GM15510 (cell line): Measurements from ENCODE around the gene RPS19.

Experiments
- POLR2A ChIP-seq: IDR thresholded peaks from 3 replicates; pipeline ENCODE4 v1.6.1; 2011; ENCODE audit warnings: borderline replicate concordance; ENCODE audit not compliant: insufficient read length; ENCODE audit errors: extremely low read depth

The RPS19 gene

DNA sequence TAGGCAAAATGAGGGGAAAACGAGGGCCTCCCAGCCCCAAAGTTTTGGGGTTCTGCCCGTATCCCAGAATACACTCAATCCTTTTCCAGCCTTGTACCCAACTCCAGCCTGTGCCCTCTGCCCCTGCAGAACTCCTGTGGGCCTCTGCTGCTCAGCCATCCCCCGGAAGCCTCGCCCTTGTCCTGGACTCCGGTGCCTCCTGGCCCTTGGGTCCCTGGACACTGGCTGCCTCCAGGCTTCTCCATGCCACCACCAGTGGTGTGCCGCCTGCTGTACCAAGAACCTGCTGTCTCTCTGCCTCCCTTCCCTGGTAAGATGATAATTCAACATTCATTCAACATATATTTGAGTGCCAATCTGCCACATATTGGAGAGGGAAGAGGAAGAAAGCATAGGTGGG, 11.4 kb upstream of the RPS19 start:
- TF ChIP-seq POLR2A: no peak

DNA sequence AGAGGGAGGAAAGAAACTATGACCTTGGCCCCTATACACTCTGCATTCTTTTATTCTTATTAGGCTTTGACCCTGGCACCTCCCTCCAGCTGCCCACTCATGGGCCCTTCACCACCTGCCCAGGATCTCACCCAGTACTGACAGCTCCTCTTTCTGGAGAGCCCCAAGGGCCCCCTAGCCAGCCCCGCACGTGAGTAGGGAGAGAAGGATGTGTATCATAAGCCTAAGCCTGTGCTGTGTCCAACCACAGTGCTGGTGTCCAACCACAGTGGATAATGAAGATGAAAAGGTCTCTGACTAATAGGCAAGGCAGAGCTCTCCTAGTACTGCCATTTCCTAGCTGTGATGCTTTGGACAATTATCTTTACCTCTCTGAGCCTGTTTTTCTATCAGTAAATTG, 11.0 kb upstream of the RPS19 start:
- TF ChIP-seq POLR2A: no peak

DNA sequence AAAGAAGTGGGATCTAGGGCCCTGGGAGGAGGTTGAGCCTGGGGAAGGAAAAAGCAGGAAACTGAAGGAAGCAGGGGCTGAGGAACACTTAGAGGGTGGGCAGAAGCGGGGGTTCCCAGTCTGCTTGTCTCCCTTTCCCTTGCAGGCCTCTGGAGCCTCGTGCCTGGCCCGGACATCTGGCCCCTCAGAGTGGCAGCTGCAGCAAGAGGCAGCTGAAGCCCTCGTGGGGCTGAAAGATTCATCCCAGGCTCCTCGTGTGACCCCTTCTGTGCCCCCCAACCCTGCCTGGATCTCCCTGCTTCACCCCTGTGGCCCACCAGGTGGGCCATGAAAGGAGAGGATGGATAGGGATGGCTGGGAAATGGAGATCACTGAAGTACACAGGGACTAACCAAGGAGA, 9.7 kb upstream of the RPS19 start:
- no peak for TF ChIP-seq POLR2A

DNA sequence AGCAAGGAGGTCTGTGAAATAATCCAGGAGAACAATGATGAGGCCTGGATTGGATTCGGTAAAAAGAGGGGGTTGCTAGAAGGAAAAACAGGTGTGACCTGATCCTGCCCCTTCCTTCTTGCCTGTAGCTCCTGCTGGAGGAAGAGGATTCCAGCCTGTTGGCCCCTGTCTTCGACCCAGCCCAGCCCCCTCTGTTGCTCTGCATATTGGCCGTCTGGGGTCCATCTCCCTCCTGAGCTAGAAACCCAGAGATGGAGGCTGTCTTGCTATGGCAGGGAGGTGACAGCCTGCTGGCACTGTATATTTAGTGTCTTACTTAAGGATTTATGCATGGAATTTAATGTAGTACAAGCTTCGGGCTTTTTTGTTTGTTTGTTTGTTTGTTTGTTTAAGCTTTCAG, 8.6 kb upstream of the RPS19 start:
- no peak for TF ChIP-seq POLR2A

DNA sequence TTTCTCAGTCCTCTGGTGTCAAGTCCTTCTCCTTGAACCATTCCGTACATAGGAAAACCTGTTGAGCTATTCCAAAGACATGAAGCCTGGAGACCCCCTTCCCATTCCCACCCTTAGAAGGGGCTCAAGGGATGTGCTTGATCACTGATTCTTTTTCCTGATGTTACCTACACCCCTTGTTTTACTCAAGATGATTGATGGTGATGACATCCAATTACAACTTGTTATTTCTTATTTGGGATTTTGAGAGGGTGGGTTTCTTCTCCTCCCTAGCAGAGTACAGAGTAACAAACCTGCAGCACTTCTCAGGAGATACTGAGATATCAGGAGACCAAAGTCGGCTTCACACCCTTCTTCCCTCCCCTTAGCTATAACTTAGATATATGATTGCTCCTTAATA, 6.7 kb upstream of the RPS19 start:
- TF ChIP-seq POLR2A: no peak

DNA sequence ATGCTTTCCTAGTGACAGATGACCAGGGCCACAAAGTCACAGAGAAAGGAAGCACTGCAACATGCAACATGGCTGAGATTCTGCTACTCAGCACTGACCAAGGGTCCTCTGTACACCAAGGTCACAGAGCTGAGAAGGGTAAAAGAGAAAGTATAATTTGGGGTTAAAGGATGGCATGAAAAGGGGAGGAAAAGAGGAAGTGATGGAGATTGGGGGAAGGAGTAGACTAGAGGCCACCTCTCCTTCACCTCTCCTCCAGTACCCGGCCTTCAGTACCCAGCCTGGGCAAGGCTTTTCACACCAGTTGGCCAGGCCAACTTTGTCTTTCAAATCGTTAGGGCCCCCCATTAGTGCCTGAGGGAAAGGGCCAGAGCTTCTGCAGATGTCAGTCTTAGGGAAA, 6.3 kb upstream of the RPS19 start:
- TF ChIP-seq POLR2A: no peak

DNA sequence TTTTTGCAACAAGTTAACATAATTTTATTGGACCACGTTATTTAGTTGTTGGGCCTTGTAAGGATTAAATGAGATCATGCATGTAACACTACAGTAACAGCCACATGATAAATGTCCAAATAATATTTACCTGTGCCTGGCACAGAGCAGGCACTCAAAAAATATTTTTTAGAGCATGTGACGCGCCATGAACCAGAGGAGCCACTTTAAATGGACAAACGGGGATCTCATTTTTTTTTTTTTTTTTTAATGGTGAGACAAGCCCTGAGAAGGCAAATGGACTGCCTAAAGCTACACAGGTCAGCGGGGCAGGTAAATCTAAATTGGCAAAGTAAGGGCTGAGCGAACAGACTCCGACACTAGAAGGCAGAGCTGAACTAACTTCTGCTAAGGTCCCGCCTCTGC, 840 bp upstream of the RPS19 start:
- no peak for TF ChIP-seq POLR2A

DNA sequence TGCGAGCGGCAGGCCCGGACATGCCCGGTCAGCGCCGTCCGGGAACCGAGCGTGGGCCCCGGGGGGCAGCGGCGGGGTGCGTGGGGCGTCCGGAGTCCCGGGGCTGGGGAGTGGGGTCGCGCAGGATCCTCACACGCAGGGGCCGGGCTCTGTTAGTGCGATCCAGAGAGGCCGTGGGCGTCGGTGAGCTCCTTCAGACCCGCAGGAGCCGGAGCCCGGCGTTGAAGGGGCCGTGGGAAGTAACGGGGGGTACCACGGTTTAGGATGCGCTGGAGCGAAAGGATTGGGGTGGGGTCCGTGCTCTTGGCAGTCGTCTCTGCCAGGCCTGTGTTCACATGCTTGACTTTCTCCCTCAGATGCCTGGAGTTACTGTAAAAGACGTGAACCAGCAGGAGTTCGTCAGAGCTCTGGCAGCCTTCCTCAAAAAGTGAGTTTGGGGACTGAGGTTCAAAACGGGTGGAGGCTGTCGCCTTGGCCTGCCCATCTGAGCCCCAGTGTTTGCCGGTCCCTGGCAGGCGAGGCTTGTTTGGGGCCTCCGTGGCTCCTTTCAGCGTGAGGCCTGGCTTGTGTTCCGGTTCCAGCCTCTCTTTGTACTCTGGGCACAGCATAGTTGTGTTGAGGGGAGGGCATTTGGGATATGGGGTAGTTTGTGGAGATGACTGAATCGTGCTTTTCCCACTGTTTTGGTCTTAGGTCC, 512 bp downstream of the RPS19 start:
- TF ChIP-seq POLR2A: no peak

DNA sequence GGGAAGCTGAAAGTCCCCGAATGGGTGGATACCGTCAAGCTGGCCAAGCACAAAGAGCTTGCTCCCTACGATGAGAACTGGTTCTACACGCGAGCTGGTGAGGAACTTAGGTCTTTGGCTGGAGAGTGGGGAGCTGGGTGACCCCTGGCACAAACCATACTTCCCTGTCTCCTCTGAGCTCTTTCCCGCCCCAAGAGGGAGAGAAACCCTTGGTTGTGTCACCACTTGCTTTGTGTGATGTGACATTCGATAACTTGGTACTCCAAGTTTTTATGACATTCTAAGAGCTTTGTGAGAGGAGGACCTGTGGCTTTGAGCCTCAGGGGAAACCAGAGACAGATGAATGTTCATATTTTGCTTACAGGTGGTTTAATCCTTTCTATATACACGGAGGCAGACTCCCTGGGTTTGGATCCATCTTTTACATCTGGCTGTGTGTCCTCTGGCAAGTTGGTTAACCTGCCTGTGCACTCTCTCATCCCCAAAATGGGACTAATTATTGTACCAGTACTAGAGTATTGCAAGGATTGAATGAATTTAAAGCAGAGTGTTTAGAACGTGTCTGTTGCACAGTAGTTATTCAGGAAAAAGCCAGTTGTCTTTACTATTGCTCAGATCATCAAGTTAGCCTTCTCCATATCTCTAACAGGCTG, 1.2 kb downstream of the RPS19 start:
- no peak for TF ChIP-seq POLR2A

DNA sequence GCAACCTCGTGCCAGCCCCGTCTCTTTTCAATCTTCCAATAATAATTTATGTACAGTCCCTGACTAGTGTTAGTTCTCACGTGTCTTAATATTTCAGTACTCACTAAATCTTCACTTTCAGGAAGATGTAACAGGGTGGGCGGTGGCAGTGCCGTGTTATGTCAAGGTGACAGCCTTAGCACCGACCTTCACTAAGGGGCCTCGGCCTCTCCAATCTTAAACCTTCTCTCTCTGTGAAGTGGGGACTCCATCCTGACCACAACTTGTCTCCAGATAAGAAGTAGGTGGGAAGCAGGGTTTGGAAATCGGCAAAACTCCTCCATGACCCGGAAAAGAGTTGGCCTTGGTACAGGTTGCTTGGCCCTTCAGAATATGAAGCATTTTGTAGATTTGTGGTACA, 1.8 kb downstream of the RPS19 start:
- no peak for TF ChIP-seq POLR2A

DNA sequence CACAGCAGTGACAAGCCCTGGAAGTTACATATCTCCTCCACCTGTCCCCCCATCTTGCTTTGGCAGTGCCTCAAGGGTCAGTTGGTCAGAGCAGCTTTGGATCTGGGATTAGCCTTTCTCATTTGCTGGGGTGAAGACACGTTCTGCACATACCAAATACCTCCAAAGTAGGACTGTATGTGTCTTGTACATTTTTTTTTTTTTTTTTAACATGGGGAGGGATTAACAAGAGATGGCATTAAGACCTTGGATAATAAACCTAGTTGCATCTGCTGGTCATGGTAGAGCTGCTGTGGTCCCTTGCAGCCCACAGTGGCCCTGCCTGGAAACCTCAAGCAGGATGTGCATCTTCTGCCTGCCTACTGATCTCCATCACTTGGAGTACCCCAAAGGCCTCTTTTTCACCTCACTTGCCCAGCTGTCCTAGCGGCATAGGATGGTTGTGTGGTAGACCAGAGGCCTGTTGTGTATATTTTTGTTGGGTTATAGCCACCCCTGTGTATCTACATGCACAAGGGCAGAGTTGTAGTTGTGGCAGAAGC, 2.5 kb downstream of the RPS19 start:
- no peak for TF ChIP-seq POLR2A

DNA sequence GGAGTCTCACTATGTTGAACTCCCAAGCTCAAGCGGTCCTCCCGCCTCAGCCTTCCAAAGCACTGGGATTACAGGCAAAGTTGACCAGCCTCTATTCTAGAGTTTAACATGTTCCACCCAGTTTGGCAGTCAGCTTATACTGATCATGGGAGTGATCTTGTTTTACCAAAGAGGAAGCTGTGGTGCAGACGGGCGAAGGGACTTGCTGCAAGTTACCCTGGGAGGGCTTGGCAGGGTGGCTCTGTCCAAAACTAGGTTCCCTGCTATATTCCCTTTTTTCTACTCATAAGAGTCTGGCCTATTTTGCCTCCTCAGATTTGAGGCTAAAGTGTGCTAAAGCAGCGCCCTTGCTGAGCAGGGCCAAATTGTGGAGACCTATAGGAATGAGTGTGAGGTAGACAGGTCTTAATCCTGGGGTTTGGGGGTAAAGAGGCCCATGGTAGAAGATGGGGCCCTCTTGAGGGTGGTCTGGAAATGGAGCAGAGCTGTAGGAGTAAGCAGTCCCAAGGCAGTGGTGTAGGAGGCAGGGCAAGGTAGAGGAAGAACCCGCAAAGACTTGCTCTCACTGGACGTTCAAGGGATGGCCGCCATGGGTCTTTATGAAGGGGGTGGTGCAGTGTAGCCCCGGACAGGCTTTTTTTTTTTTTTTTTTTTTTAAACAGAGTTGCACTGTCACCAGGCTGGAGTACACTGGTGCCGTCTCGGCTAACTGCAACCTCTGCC, 3.3 kb downstream of the RPS19 start:
- TF ChIP-seq POLR2A: no peak

DNA sequence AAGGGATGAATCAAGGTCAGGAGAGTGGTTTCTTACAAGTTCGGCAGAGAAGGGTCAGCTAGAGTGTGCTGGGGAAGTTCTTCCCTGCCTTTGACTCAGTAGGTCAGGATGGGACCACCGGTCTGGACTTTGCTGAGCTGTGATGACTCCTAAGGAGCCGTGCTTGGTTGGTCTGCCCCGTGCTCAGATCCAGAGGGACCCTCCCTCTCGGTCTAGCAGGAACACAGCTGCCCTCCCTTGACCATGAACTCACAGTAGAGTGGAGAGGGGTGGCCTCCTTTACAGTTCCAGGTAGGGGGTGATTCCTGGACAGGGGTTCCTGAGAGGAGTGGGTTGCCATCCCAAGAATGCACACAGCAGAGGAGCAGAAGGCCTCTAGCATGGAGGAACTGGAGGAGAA, 4.3 kb downstream of the RPS19 start:
- TF ChIP-seq POLR2A: no peak

DNA sequence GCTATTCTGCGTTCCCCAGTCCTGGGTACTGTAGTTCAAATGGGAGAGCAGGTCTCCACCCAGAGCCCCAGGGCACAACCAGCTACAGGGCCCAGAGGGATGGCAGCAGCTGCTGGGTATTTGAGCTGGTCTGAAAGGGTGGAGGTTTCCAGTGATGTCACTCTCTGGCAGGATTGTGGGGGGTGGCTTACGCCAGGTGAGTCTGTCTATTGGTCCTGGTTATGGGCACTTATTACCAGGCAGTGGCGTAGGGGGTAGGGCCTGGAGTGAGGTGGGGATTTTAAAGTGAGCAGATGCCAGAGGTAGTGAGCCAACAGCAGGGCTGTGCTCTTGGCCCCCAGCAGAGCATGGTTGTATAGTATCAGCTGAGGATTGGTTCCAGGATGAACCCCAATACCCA, 6.2 kb downstream of the RPS19 start:
- no peak for TF ChIP-seq POLR2A

DNA sequence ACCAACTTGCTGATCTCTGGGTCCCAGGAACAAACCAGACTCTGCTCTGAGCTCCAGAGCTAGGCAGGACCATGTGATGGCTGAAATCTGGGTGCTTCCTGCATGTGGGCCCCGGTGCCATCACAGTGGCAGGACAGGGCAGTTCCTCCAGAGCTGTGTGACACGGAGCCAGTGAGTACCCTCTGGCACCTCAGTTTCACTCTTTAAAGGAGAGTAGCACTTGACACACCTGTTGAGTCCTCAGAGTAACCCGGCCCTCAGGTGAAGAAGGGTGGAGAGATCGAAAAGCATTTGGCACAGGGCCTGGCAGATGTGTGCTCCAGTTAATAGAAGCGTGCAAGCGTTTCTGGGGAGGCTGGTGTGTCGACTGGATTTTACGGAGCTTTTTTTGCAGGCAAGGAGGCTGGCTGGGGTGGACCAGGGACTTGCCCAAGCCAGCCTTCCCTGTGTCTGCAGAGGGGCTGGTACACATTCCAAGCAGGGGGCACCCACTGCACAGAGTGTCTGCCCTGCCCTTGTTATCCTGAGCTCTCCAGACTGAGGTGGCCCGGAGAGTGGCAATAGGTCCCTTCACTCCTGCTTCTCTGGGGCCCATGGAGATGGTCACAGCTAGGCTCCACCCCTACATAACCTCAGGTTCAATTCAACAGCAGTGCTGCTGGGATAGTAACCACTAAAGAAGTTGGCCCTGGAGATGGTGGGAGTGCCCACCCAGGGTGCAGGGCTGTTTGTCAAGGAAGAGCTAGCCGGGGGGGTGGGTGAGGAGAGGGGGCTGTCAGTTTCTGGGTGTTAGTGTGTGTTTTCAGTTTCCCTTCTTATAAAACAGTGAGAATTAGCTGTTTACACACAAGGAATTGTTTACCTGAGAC, 8.3 kb downstream of the RPS19 start:
- TF ChIP-seq POLR2A: no peak
